Activated T-cell treated with anti-CD3 and anti-CD28 coated beads, Interleukin-2, amount 50 U/mL, for 1 hour (primary cell): ENCODE results near the gene BAZ2B.
"Not testable (repeated sequence)": the region's sequence is repeated elsewhere in the genome, so short reads cannot be mapped to it uniquely, and the experiment has no call there.

Experiments used
- DNase-seq: peaks from one replicate; pipeline ENCODE4 v3.0.0-alpha.2; 2020

BAZ2B gene

GRCh38 chr2:159616286-159616701, at the start of gene BAZ2B:
Gene BAZ2B (minus strand): TSS chr2:159616548. CDS start chr2:159478719, 137,829 bp downstream.
- DNase-seq = no peak

- DNase-seq = no peak
Measured at GRCh38 chr2:159661286-159661685, 44.9 kb upstream of the BAZ2B start.

- no peak for DNase-seq
Measured at GRCh38 chr2:159658881-159659873, 42.8 kb upstream of the BAZ2B start.

GRCh38 chr2:159653962-159654361, 37.6 kb upstream of the BAZ2B start:
- no peak for DNase-seq

- DNase-seq = no peak
Measured at GRCh38 chr2:159651884-159652283, 35.5 kb upstream of the BAZ2B start.

- DNase-seq = no peak
Measured at GRCh38 chr2:159650574-159650973, 34.2 kb upstream of the BAZ2B start.

GRCh38 chr2:159648643-159649042, 32.3 kb upstream of the BAZ2B start:
- DNase-seq = no peak

- no peak for DNase-seq
Measured at GRCh38 chr2:159647667-159648066, 31.3 kb upstream of the BAZ2B start.

- DNase-seq = no peak
Measured at GRCh38 chr2:159640176-159640575, 23.8 kb upstream of the BAZ2B start.

- DNase-seq = no peak
Measured at GRCh38 chr2:159639712-159640111, 23.4 kb upstream of the BAZ2B start.

- DNase-seq = no peak
Measured at GRCh38 chr2:159639071-159639470, 22.7 kb upstream of the BAZ2B start.

GRCh38 chr2:159637988-159638501, 21.7 kb upstream of the BAZ2B start:
- DNase-seq = no peak

GRCh38 chr2:159637240-159637639, 20.9 kb upstream of the BAZ2B start:
- no peak for DNase-seq

- DNase-seq = no peak
Measured at GRCh38 chr2:159635006-159635789, 18.9 kb upstream of the BAZ2B start.

GRCh38 chr2:159633219-159633618, 16.9 kb upstream of the BAZ2B start:
- no peak for DNase-seq

GRCh38 chr2:159625628-159626027, 9.3 kb upstream of the BAZ2B start:
- DNase-seq = not testable (repeated sequence)

GRCh38 chr2:159623436-159623835, 7.1 kb upstream of the BAZ2B start:
- no peak for DNase-seq

- no peak for DNase-seq
Measured at GRCh38 chr2:159622966-159623365, 6.6 kb upstream of the BAZ2B start.

- no peak for DNase-seq
Measured at GRCh38 chr2:159620796-159621195, 4.4 kb upstream of the BAZ2B start.

GRCh38 chr2:159617646-159618045, 1.3 kb upstream of the BAZ2B start:
- DNase-seq = no peak

GRCh38 chr2:159617100-159617499, 752 bp upstream of the BAZ2B start:
- no peak for DNase-seq

- peak; percentile 42 for DNase-seq
Measured at GRCh38 chr2:159615367-159616285, 722 bp downstream of the BAZ2B start.
